Heart right ventricle (tissue), 16 donors: ENCODE data around the gene LMBR1L. TPM values are rescaled to one million over a fixed set of nuclear protein-coding genes. Genes with fewer than 3 reads are reported as not detected.

Experiments used
- ATAC-seq, 8 donors: fragments of 200-7000 bp; cut with Tn5 transposase; one replicate each; pipeline ENCODE4 v1.9.1; 2020; ENCODE audit warnings: mild to moderate bottlenecking in 8 of 8, moderate library complexity in 8 of 8, moderate number of reproducible peaks in 1 of 8
- DNase-seq, 2 donors: peaks; one replicate each; pipeline ENCODE4 v3.0.0-alpha.2; 2020
- H3K27ac ChIP-seq, 10 donors: fragments of 200-600 bp; sonication (generic) in 2 of 10; one replicate each; pipeline versions ENCODE4 v1.5.0 to v1.8.0; 2020 to 2022; ENCODE audit warnings: mild to moderate bottlenecking in 3 of 10
- H3K27me3 ChIP-seq, 7 donors: fragments of 200-600 bp; one replicate each; pipeline ENCODE4 v1.8.0; 2021 to 2022; ENCODE audit warnings: mild to moderate bottlenecking in 2 of 7
- H3K36me3 ChIP-seq, 9 donors: fragments of 200-600 bp; sonication (generic) in 1 of 9; one replicate each; pipeline versions ENCODE4 v1.5.0 to v1.8.0; 2020 to 2022; ENCODE audit warnings: mild to moderate bottlenecking in 2 of 9
- H3K4me1 ChIP-seq, 9 donors: fragments of 200-600 bp; sonication (generic) in 1 of 9; one replicate each; pipeline versions ENCODE4 v1.5.0 to v1.8.0; 2020 to 2022; ENCODE audit warnings: mild to moderate bottlenecking in 4 of 9
- H3K4me3 ChIP-seq, 10 donors: fragments of 200-600 bp; sonication (generic) in 2 of 10; one replicate each; pipeline versions ENCODE4 v1.5.0 to v1.8.0; 2020 to 2022; ENCODE audit warnings: mild to moderate bottlenecking in 7 of 10, moderate library complexity in 2 of 10
- H3K9me3 ChIP-seq, 11 donors: fragments of 200-600 bp in 10 of 11; sonication (generic) in 2 of 11; one replicate each; pipeline versions ENCODE4 v1.5.0 to v1.8.0; 2013 to 2022; ENCODE audit warnings: mild to moderate bottlenecking in 2 of 11, control low read depth in 1 of 11, moderate library complexity in 1 of 11
- WGBS, 2 donors: extraction: QIAGEN DNeasy Blood & Tissue Kit; methylation state at CpG; one replicate each; pipeline ENCODE4 v1.1.7; 2013; ENCODE audit warnings: inconsistent platforms in 1 of 2; 5-methylcytosine and 5-hydroxymethylcytosine counted together
- intact Hi-C, 10 donors: fragments of 100-400 bp; cut with DNase I; formaldehyde crosslinking; loops; one replicate each; pipeline versions ENCODE4 v1.11.1 to v1.14.2; 2022
- polyA plus RNA-seq, 2 donors: library from polyadenylated mRNA; stranded (reverse); fragments of 200-250 nt; gene quantifications; one replicate each; pipeline ENCODE4 v1.2.3, GENCODE V29; 2013
- total RNA-seq, 10 donors: library from RNA; stranded (reverse); fragmentation: NEBNext Ultra II Directional in 3 of 10; extraction: Animal tissue kit (Norgen Biotek cat#: 25700) in 3 of 10; gene quantifications; one replicate each; pipeline versions ENCODE4 v1.2.1 to v1.2.4, GENCODE V29; 2021 to 2023
- TF ChIP-seq, protein P1 (sequence below), 9 donors: fragments of 200-600 bp; sonication (generic) in 2 of 9; IDR thresholded peaks; one replicate each; pipeline versions ENCODE4 v1.5.0 to v1.8.0; 2021 to 2022; ENCODE audit warnings: antibody characterized with exemption in 9 of 9, mild to moderate bottlenecking in 5 of 9, moderate library complexity in 1 of 9
- donor health status: Arrhythmogenic right ventricular cardiomyopathy.
- donor health status: ischemic (EF 13 %, LVEDD 7.1; RV severe dilation, severe dysfunction).
- donor health status: healthy with polysubstance abuse.
- donor health status: DM: no; HTN: yes; CAD: no.
- donor health status: DM: no; HTN: no; CAD: no.
- donor health status: ischemic (EF 25% LVEDD 6.9; RV normal size, moderate dysfunction).
- donor health status: ischemic (EF 25% LVEDD 5.7; RV mildly dilated, moderate dysfunction).
- donor health status: healthy.
- donor health status: DM: yes; HTN: yes; CAD: no.
- donor health status: Ischemic cardiomyopathy.
- donor health status: ischemic (EF 35%, LVEDD 5.7; RV mildly dilated, moderate dysfunction).
- donor health status: nonischemic (EF 11% LVEDD 7.7; RV severe dilation, severe dysfunction).
- donor health status: DM: yes; HTN: yes; CAD: no.
- donor health status: PGD.
- donor health status: ischemic (EF 29% LVEDD 5.4; RV normal size, mild dysfunction).
- donor health status: nonischemic (EF 23%, LVEDD 6.1; RV moderate dilation, normal function).

Gene LMBR1L
- total and polyA plus RNA-seq, 12 donors = 21.5 to 51.8 (median 30.8) TPM

DNA sequence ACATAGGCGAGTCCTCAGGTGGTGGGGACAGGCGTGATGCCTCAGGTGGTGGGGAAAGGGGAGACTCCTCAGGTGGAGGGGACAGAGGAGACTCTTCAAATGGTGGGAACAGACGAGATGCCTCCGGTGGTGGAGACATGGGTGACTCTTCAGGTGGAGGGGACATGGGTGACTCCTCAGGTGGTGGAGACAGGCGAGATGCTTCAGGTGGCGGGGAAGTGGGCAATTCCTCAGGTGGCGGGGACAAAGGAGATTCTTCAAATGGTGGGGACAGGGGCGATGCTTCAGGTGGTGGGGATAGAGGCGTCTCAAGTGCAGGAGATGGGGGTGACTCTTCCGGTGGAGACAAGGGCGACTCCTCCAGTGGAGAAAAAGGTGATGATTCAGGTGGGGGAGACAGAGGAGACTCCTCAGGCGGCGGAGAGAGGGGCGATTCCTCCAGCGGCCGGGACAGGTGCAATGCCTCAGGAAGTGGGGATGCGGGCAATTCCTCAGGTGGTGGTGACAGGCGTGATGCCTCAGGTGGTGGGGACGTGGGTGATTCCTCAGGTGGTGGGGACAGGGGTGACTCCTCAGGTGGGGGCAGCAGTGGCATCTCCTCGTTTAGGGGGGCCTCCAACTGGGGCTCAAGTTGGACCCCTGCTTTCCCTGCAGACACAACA lies 58.7 kb downstream of the LMBR1L start:
- Histone ChIP-seq H3K27me3 (no peaks in the 10 kb centered on the region), H3K4me1 (peaks cover 15 to 30% (median 22%) of the 10 kb centered on the region in 9 donors), H3K4me3 (no peak overlapping the region), H3K27ac (no peak overlapping the region), H3K9me3 (no peaks in the 10 kb centered on the region), H3K36me3 (peaks cover 10 to 87% (median 74%) of the 10 kb centered on the region in 9 donors)
- DNase-seq = no peak
- intact Hi-C loops = no loop called here
- 89 to 93% methylated on average over 20 of the region's 20 CpGs for WGBS, 2 donors
- TF ChIP-seq, protein P1, sequence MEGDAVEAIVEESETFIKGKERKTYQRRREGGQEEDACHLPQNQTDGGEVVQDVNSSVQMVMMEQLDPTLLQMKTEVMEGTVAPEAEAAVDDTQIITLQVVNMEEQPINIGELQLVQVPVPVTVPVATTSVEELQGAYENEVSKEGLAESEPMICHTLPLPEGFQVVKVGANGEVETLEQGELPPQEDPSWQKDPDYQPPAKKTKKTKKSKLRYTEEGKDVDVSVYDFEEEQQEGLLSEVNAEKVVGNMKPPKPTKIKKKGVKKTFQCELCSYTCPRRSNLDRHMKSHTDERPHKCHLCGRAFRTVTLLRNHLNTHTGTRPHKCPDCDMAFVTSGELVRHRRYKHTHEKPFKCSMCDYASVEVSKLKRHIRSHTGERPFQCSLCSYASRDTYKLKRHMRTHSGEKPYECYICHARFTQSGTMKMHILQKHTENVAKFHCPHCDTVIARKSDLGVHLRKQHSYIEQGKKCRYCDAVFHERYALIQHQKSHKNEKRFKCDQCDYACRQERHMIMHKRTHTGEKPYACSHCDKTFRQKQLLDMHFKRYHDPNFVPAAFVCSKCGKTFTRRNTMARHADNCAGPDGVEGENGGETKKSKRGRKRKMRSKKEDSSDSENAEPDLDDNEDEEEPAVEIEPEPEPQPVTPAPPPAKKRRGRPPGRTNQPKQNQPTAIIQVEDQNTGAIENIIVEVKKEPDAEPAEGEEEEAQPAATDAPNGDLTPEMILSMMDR (IDR thresholded peaks at IDR 0.05) = no peak
- ATAC-seq = no peak

DNA sequence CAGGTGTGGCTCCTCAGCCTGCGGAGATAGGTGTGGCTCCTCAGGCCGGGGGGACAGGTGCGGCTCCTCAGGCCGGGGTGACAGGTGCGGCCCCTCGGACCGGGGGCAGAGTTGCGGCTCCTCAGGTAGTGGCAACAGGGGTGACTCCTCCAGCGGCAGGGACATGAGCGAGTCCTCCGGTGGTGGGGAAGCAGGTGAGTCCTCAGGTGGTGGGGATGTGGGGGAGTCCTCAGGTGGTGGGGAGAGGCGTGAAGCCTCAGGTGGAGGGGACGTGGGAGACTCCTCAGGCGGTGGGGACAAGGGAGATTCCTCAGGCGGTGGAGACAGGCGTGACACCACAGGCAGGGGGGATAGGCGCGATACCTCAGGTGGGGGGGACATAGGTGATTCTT lies 59.3 kb downstream of the LMBR1L start:
- WGBS, 2 donors = 96% methylated on average over 18 of the region's 18 CpGs
- DNase-seq = no peak
- intact Hi-C loops = no loop called here

DNA sequence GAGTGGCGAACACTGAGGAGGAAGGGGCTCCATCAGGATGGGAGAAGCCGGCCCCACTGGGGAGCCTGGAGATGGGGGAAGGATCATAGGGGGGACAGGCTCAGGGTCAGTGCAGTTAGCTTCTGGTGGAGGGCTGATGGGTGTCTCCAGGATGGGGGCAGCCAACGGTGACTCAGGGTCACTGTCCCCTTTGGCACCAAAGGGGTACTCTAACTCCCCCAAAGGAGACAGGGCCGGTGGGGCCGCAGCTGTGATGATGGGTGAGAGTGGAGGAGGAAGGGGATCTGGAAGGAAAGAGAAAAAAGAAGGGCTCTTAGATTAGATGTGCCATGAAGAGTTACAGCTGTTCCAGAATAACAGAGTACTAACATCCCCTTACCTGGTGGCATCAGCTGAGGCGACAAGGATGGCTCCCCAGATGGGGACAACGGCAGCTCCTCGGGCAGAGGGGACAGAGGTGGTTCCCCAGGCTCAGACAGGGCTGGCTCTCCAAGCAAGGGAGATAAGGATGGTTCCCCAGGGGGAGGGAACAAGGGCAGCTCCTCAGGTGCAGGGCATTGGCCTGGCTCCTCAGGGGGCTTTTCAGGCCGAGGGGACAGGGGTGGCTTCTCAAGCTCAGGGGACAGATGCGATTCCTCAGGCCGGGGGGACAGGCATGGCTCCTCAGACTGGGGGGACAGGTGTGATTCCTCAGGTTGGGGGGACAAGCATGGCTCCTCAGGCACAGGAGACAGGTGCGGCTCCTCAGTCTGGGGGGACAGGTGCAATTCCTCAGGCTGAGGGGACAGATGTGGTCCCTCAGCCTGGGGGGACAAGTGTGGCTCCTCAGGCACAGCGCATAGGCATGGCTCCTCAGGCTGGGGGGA lies 59.9 kb downstream of the LMBR1L start:
- WGBS, 2 donors = 88% methylated on average over 12 to 13 of the region's 13 CpGs
- no peak for ATAC-seq
- Histone ChIP-seq H3K4me3 (no peak overlapping the region), H3K27ac (no peak overlapping the region), H3K36me3 (peaks cover 10 to 99% (median 85%) of the 10 kb centered on the region in 9 donors), H3K4me1 (peaks cover 4 to 18% (median 11%) of the 10 kb centered on the region in 9 donors), H3K27me3 (no peaks in the 10 kb centered on the region), H3K9me3 (no peaks in the 10 kb centered on the region)
- TF ChIP-seq, protein P1 (IDR thresholded peaks at IDR 0.05) = no peak
- intact Hi-C loops = no loop called here
- DNase-seq = no peak

More for the DNA sequence above, 59.3 kb downstream of the LMBR1L start:
- Histone ChIP-seq H3K36me3 (peaks cover 10 to 93% (median 79%) of the 10 kb centered on the region in 9 donors), H3K4me1 (peaks cover 10 to 24% (median 17%) of the 10 kb centered on the region in 9 donors), H3K4me3 (no peak overlapping the region), H3K27me3 (no peaks in the 10 kb centered on the region), H3K27ac (no peak overlapping the region), H3K9me3 (no peaks in the 10 kb centered on the region)
- TF ChIP-seq, protein P1 (IDR thresholded peaks at IDR 0.05) = no peak
- no peak for ATAC-seq

DNA sequence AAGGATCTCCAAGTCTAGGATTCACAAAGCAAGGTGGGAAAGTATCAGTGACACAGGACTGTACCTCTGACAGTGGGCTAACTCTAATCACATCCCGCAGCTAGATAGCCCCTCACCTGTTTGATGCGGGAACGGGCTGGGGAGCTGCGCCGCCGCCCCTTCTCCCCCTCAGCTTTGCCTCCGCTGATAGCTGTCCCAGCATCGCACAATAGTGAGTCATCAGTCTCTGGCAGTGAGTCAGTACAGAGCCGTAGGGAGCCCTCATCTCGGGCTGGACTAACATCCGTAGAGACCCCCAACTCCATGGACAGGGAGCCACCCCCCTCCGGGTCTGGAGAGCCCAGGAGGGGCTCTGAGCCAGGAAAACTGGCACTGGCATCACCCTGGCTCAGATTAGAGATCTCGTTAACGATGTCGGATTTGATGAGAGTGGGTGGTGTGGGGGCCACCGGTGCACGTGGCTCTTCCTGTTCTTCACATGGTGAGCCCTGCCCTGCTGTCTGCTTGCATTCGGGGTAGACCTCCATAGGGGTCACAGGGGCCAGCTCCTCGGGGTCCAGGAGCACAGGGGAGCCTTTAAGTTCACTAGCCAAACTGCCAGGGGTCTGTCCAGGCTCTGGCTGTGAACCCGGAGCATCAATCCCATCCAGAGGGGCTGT lies 61.0 kb downstream of the LMBR1L start:
- Histone ChIP-seq H3K36me3 (peaks cover 16 to 100% (median 86%) of the 10 kb centered on the region in 9 donors), H3K27ac (no peak overlapping the region), H3K27me3 (no peaks in the 10 kb centered on the region), H3K4me3 (no peak overlapping the region), H3K4me1 (peaks cover 0 to 8% (median under 1%) of the 10 kb centered on the region in 9 donors), H3K9me3 (no peaks in the 10 kb centered on the region)
- DNase-seq = no peak
- 79 to 85% methylated on average over 20 of the region's 20 CpGs for WGBS, 2 donors
- peak in 1 of 8 donors; percentile 12 for ATAC-seq
- TF ChIP-seq, protein P1 (IDR thresholded peaks at IDR 0.05) = no peak
- intact Hi-C loops = no loop called here
